Thyroid gland (tissue), 4 donors: Measurements from ENCODE around the gene TTC12. TPM values are rescaled to one million over a fixed set of nuclear protein-coding genes. Genes with fewer than 3 reads are reported as not detected.

ENCODE experiments used
- DNase-seq, 2 donors: peaks; one replicate each; pipeline ENCODE4 v3.0.0-alpha.2; 2019
- H3K27ac ChIP-seq, 3 donors: fragments of 200-600 bp; sonication (generic); 1 replicate in 2 of 3; 2 replicates in 1 of 3; pipeline ENCODE4 v1.5.1; 2016 to 2019; ENCODE audit warnings: mild to moderate bottlenecking in 1 of 3, moderate library complexity in 1 of 3
- H3K27me3 ChIP-seq: fragments of 200-600 bp; sonication (generic); one replicate; pipeline ENCODE4 v1.5.1; 2019
- H3K36me3 ChIP-seq, 2 donors: fragments of 200-600 bp; sonication (generic); one replicate each; pipeline ENCODE4 v1.5.1; 2016 to 2019
- H3K4me1 ChIP-seq, 2 donors: fragments of 200-600 bp; sonication (generic); one replicate each; pipeline ENCODE4 v1.5.1; 2017 to 2019
- H3K4me3 ChIP-seq, 3 donors: fragments of 200-600 bp; sonication (generic); replicated peaks in 1 of 3; 1 replicate in 2 of 3; 2 replicates in 1 of 3; pipeline ENCODE4 v1.5.1; 2016; ENCODE audit warnings: mild to moderate bottlenecking in 1 of 3
- H3K9me3 ChIP-seq: fragments of 200-600 bp; sonication (generic); one replicate; pipeline ENCODE4 v1.5.1; 2017
- CTCF ChIP-seq, 6 experiments: fragments of 200-600 bp in 3 of 6; fragments of 450-650 bp in 3 of 6; sonication (generic) in 3 of 6; IDR thresholded peaks; one replicate each; pipeline ENCODE4 v1.5.1; 2016 to 2019; ENCODE audit warnings: antibody characterized with exemption in 6 of 6, mild to moderate bottlenecking in 2 of 6, inconsistent platforms in 1 of 6, moderate library complexity in 1 of 6
- POLR2A ChIP-seq, 2 donors: fragments of 450-650 bp; IDR thresholded peaks; one replicate each; pipeline ENCODE4 v1.6.1; 2017; ENCODE audit warnings: antibody characterized with exemption in 2 of 2, mild to moderate bottlenecking in 2 of 2, moderate library complexity in 1 of 2
- WGBS, 2 donors: methylation state at CpG; one replicate each; pipeline ENCODE4 v1.1.5; 2017; 5-methylcytosine and 5-hydroxymethylcytosine counted together
- intact Hi-C: fragments of 100-400 bp; cut with DNase I; formaldehyde crosslinking; loops from one replicate; pipeline ENCODE4 v1.15.1; 2023
- total RNA-seq, 4 donors: library from RNA; depleted of rRNA; stranded (reverse); fragments of >200 nt; gene quantifications; one replicate each; pipeline ENCODE4 v1.2.3, GENCODE V29; 2016

The TTC12 gene
- total RNA-seq, 4 donors from 2014 or later, result 30.8 to 45.6 (median 36.8) TPM

- peaks cover 30 to 50% of the 10 kb centered on the region in 2 donors for H3K36me3 ChIP-seq
- DNase-seq, result no peak
- 90 to 91% methylated on average over 7 of the region's 7 CpGs for WGBS, 2 donors
Observed at GRCh38 chr11:113363996-113364641, 49.7 kb downstream of the TTC12 start.

GRCh38 chr11:113365895-113366294 lies 51.5 kb downstream of the TTC12 start:
- Histone ChIP-seq H3K9me3 (no peaks in the 10 kb centered on the region), H3K4me1 (peaks cover 4 to 6% of the 10 kb centered on the region in 2 donors), H3K27me3 (no peaks in the 10 kb centered on the region), H3K27ac (no peak overlapping the region), H3K36me3 (peaks cover 26 to 44% of the 10 kb centered on the region in 2 donors), H3K4me3 (no peak overlapping the region)
- 44 to 55% methylated on average over 5 of the region's 5 CpGs for whole genome bisulfite sequencing, 2 donors
- intact Hi-C loops, result no loop called here
- TF ChIP-seq POLR2A (IDR thresholded peaks at IDR 0.05) (no peak), CTCF (IDR thresholded peaks at IDR 0.05) (no peak)
- peak; percentile 51 to 58 for DNase-seq

More at GRCh38 chr11:113363996-113364641, 49.7 kb downstream of the TTC12 start:
- Histone ChIP-seq H3K27ac (no peak overlapping the region), H3K27me3 (no peaks in the 10 kb centered on the region), H3K4me1 (peaks cover 4 to 6% of the 10 kb centered on the region in 2 donors), H3K4me3 (no peak overlapping the region), H3K9me3 (no peaks in the 10 kb centered on the region)
- TF ChIP-seq CTCF (IDR thresholded peaks at IDR 0.05), result no peak
- TF ChIP-seq POLR2A (IDR thresholded peaks at IDR 0.05), result no peak
- intact Hi-C loops, result no loop called here

DNA sequence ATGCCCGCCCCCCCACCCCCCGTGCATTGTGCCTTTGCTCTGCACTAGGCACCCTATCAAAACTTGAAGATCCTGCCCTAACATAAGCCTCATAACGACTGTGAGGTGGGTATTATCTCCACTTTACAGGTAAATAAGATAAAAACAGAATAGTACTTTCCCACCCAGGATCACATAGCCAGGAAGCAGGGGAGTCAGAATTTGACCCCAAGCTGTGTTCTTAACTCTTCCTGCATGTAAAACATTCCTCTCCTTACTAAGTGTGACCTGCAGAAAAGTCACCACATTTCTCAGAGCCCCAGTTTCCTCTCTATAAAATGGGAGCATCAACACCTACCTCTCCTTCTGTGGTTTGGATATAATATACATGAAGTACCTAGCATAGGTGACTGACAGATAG lies 55.0 kb downstream of the TTC12 start:
- no peak for DNase-seq
- Histone ChIP-seq H3K9me3 (no peaks in the 10 kb centered on the region), H3K4me3 (no peak overlapping the region), H3K4me1 (peaks cover 4 to 6% of the 10 kb centered on the region in 2 donors), H3K27ac (no peak overlapping the region), H3K27me3 (no peaks in the 10 kb centered on the region), H3K36me3 (peaks cover 11 to 23% of the 10 kb centered on the region in 2 donors)
- no peak for TF ChIP-seq POLR2A (IDR thresholded peaks at IDR 0.05)
- no peak for TF ChIP-seq CTCF (IDR thresholded peaks at IDR 0.05)
- intact Hi-C loops, result no loop called here
- 84% methylated on average over 3 of the region's 3 CpGs for WGBS, 2 donors

GRCh38 chr11:113370634-113371033 lies 56.3 kb downstream of the TTC12 start:
- intact Hi-C loops, result no loop called here
- TF ChIP-seq POLR2A (IDR thresholded peaks at IDR 0.05) (no peak), CTCF (IDR thresholded peaks at IDR 0.05) (no peak)
- H3K27ac ChIP-seq, result no peak overlapping the region

GRCh38 chr11:113372309-113372708 lies 57.9 kb downstream of the TTC12 start:
- no peak for TF ChIP-seq POLR2A (IDR thresholded peaks at IDR 0.05)
- no peak for TF ChIP-seq CTCF (IDR thresholded peaks at IDR 0.05)
- Histone ChIP-seq H3K36me3 (peaks cover 5 to 13% of the 10 kb centered on the region in 2 donors), H3K4me3 (no peak overlapping the region), H3K4me1 (no peaks in the 10 kb centered on the region), H3K9me3 (no peaks in the 10 kb centered on the region), H3K27ac (no peak overlapping the region), H3K27me3 (no peaks in the 10 kb centered on the region)
- no peak for DNase-seq
- intact Hi-C loops, result no loop called here
- 86 to 91% methylated on average over 4 of the region's 4 CpGs for WGBS, 2 donors

More at GRCh38 chr11:113370634-113371033, 56.3 kb downstream of the TTC12 start:
- Histone ChIP-seq H3K4me1 (peaks cover 3 to 4% of the 10 kb centered on the region in 2 donors), H3K36me3 (peaks cover 5 to 13% of the 10 kb centered on the region in 2 donors), H3K27me3 (no peaks in the 10 kb centered on the region), H3K4me3 (no peak overlapping the region), H3K9me3 (no peaks in the 10 kb centered on the region)
- DNase-seq, result no peak
- WGBS, 2 donors, result 82 to 89% methylated on average over 5 of the region's 5 CpGs
